ENCODE measurements around the gene SRPK3. TPM values are rescaled to one million over a fixed set of nuclear protein-coding genes. Genes with fewer than 3 reads are reported as not detected.

The SRPK3 gene
- total RNA-seq, 1 donor from 2014 or later = 4.5 TPM

DNA sequence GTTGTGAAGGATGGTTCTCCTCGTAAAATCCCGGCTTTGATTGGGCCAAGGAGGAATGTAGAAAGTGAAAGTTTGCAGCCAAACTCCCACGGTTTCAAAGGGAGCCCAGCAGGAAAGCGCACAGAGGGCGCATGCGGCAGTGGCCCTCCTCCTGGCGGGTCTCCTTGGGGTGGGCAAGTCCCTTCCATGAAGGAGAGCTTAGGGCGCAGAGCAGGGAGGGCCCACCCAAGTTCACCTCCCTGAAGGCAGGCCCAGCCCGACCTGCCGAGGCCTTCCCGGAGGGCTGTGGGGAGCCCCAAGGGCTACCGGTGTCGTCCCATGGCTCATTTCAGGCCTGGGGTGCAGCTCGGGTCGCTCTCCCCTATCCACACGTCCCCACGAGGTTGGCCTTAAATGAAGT lies 47.5 kb downstream of the SRPK3 start:
- DNase-seq (ENCODE audit: low spot score in 2 of 2) = no peak
- Histone ChIP-seq H3K4me3 (peak overlapping the region; percentile 30 to 68), H3K36me3 (no peaks in the 10 kb centered on the region), H3K4me1 (peaks cover 0 to 4% of the 10 kb centered on the region in 2 donors), H3K27me3 (peaks cover 5% of the 10 kb centered on the region), H3K27ac (peak overlapping the region in 1 of 2 donors; percentile 51), H3K9me3 (no peaks in the 10 kb centered on the region)
- TF ChIP-seq, protein P1, sequence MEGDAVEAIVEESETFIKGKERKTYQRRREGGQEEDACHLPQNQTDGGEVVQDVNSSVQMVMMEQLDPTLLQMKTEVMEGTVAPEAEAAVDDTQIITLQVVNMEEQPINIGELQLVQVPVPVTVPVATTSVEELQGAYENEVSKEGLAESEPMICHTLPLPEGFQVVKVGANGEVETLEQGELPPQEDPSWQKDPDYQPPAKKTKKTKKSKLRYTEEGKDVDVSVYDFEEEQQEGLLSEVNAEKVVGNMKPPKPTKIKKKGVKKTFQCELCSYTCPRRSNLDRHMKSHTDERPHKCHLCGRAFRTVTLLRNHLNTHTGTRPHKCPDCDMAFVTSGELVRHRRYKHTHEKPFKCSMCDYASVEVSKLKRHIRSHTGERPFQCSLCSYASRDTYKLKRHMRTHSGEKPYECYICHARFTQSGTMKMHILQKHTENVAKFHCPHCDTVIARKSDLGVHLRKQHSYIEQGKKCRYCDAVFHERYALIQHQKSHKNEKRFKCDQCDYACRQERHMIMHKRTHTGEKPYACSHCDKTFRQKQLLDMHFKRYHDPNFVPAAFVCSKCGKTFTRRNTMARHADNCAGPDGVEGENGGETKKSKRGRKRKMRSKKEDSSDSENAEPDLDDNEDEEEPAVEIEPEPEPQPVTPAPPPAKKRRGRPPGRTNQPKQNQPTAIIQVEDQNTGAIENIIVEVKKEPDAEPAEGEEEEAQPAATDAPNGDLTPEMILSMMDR (IDR thresholded peaks at IDR 0.05) = no peak
- intact Hi-C loops (cut with DNase I) = no loop called here

GRCh38 chrX:153828723-153829548 lies 48.1 kb downstream of the SRPK3 start:
- Histone ChIP-seq H3K27me3 (peaks cover 5% of the 10 kb centered on the region), H3K4me1 (peaks cover 0 to 4% of the 10 kb centered on the region in 2 donors), H3K9me3 (no peaks in the 10 kb centered on the region), H3K27ac (peak overlapping the region in 1 of 2 donors; percentile 51), H3K4me3 (peak overlapping the region; percentile 55 to 68), H3K36me3 (no peaks in the 10 kb centered on the region)
- no peak for DNase-seq (ENCODE audit: low spot score in 2 of 2)
- TF ChIP-seq, protein P1 (IDR thresholded peaks at IDR 0.05) = no peak
- intact Hi-C loops (cut with DNase I) = no loop called here

DNA sequence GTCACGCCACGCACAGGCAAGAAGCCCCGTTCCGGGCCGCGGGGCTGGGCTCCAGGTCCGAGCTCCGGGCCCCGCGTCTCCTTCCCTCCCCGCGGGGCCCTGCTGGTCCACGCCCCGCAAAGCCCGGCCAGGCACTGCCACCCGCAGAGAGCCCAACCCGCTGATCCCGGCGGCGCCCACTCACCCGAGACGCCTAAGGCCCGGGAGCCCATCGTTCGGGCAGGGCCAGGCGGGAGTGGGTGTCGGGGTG lies 48.6 kb downstream of the SRPK3 start:
- TF ChIP-seq, protein P1 (IDR thresholded peaks at IDR 0.05) = no peak
- DNase-seq (ENCODE audit: low spot score in 2 of 2) = no peak
- Histone ChIP-seq H3K27ac (no peak overlapping the region), H3K9me3 (no peaks in the 10 kb centered on the region), H3K4me3 (peak overlapping the region; percentile 55 to 68), H3K27me3 (peaks cover 5% of the 10 kb centered on the region), H3K4me1 (peaks cover 0 to 4% of the 10 kb centered on the region in 2 donors), H3K36me3 (no peaks in the 10 kb centered on the region)
- intact Hi-C loops (cut with DNase I) = no loop called here

- H3K27ac ChIP-seq = no peak within 1 kb of the TSS
- TF ChIP-seq, protein P1 (IDR thresholded peaks at IDR 0.05) = no peak
- peaks cover 0 to 4% of the 10 kb centered on the region in 2 donors for H3K4me1 ChIP-seq
- H3K27me3 ChIP-seq = peaks cover 5% of the 10 kb centered on the region
- no peaks in the 10 kb centered on the region for H3K36me3 ChIP-seq
- no peak for DNase-seq (ENCODE audit: low spot score in 2 of 2)
- H3K9me3 ChIP-seq = no peaks in the 10 kb centered on the region
- intact Hi-C loops (cut with DNase I) = no loop called here
- peak within 1 kb of the TSS; percentile 55 to 68 for H3K4me3 ChIP-seq
These were observed 49.2 kb downstream of the SRPK3 start, which contains the start of gene PDZD4 for GRCh38 chrX:153829799-153830639. Gene PDZD4, minus strand, starts transcription at chrX:153830544. Its CDS starts 246 bp downstream, at chrX:153830298.

- DNase-seq (ENCODE audit: low spot score in 2 of 2) = no peak
- peaks cover 0 to 4% of the 10 kb centered on the region in 2 donors for H3K4me1 ChIP-seq
- TF ChIP-seq, protein P1 (IDR thresholded peaks at IDR 0.05) = no peak
- H3K36me3 ChIP-seq = no peaks in the 10 kb centered on the region
- peaks cover 5% of the 10 kb centered on the region for H3K27me3 ChIP-seq
- H3K4me3 ChIP-seq = peak overlapping the region; percentile 55 to 68
- H3K27ac ChIP-seq = no peak overlapping the region
- intact Hi-C loops (cut with DNase I) = no loop called here
- H3K9me3 ChIP-seq = no peaks in the 10 kb centered on the region
These were observed 50.0 kb downstream of the SRPK3 start for GRCh38 chrX:153830640-153831428.

Data from ascending aorta (tissue), 2 donors.